SHP77 (cell line): ENCODE measurements around the gene CNTNAP2.

Experiments used
- DNase-seq, 2 experiments: peaks; one replicate each; lab custom pipeline; 2025; lab: John Stamatoyannopoulos, UW

CNTNAP2 gene

GRCh38 chr7:147245274-147245673 lies 1128.7 kb downstream of the CNTNAP2 start:
- DNase-seq = no peak

DNA sequence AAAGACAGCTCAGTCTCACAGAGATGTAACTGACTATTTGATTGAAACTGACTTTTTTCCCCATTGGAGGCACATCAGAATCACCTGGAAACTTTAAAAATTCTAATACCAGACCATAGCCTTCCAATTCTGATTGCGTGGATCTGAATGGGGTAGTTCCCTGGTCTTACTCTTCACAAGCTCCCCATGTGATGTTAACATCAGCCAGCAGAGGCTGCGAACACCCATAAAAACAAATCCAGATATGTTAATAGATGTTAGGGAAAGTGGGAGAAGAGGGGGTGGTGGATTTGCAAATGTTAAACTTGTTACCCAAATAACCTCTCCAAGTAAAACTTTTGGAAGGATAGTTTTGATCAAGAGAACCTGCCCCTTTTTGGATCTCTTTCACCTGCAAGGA lies 1133.4 kb downstream of the CNTNAP2 start:
- DNase-seq = no peak

- DNase-seq = no peak
These were observed 1135.2 kb downstream of the CNTNAP2 start for GRCh38 chr7:147251751-147252325.

GRCh38 chr7:147261693-147262092 lies 1145.1 kb downstream of the CNTNAP2 start:
- DNase-seq = no peak

GRCh38 chr7:147265528-147265927 lies 1148.9 kb downstream of the CNTNAP2 start:
- DNase-seq = no peak

DNA sequence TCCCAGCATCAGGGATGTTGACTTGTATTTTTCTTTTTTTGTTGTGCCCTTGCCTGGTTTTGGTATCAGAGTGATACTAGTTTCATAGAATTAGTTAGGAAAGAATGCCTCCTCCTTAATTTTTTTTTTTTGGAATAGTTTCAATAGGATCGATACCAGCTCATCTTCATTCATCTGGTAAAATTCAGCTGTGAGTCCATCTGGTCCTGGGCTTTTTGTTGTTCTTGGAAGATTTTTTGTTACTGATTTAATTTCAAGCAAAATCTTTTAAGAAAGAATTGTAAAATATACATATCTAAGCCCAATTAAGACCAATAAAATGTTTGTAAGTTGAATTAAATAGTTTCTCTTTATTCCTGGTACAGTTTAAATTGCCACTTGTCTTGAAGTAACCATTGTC lies 1159.5 kb downstream of the CNTNAP2 start:
- no peak for DNase-seq

GRCh38 chr7:147276783-147277370 lies 1160.3 kb downstream of the CNTNAP2 start:
- peak; percentile 51 to 63 for DNase-seq

DNA sequence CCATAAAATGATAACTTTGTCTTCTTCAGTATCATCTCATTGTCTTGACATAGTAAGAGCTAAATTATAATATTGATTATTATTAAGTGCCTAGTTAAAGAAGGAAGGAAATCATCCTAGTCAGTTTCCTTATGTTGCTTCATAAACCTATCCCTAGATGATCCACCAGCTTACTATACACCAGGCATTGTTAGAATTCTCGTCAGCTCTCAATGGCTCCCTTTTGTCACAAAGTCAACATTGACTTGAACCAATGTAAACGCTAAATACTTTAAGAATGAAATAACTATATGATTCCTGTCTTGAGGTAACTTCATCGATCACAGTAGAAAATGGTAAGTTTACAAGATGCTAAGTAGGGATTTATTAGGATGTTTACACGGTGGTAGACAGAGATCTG lies 1162.9 kb downstream of the CNTNAP2 start:
- DNase-seq = peak; percentile 15

DNA sequence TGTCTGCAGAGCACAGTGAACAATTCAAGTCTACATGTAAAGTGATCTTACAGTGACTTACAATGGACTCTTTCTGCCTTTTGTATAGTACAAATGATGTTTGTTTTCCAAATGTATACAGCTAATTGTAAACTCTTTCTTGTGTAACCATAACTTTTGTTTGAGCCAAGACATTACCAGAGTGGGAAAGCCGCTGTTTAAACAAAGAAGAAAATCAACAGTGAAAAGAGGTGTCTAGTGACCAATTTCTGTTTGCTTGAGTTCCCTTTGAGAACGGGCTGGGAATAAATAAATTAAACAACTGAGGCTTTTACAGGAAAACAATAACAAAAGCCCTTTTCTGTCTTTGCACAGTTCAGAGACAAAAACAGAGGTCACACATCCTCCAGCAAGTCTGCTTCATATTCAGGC lies 1163.4 kb downstream of the CNTNAP2 start:
- no peak for DNase-seq

DNA sequence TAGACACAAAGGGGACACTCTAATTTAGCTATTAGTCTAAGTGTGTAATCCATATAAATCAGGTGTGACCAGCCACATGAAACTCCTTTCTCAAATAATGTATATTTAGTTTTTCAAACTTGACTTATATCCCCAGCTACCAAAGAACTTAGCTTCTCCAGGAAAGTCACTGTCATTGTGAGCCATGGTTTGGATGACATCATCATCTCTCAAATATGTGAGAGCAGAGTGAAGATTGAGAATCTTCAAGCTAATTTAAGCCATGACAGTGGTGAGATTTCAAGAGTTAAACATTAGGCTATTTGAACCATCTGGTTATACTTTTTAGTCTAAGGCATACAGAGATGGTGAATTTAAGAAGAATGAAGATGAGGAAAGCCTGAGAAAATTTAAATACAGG lies 1165.6 kb downstream of the CNTNAP2 start:
- DNase-seq = no peak

DNA sequence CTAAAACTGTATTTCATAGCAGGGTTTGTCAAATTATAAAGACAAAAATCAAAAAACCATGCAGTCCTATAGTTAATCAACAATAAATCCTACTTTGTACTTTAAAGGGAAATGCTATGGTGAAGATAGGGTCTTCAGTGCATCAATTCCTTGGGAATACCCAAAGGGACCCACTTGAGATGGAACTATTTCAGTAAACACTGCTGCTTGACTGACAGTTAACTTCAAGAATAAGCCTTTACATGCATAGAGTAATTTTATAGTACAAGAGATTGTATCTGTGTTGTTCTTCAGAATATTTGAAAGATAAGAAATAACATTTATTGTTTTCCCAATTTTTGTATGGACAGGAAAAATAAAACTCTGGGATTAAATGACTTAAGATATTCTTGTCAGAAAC lies 1179.6 kb downstream of the CNTNAP2 start:
- no peak for DNase-seq

- DNase-seq = no peak
These were observed 1180.4 kb downstream of the CNTNAP2 start for GRCh38 chr7:147296986-147297385.

DNA sequence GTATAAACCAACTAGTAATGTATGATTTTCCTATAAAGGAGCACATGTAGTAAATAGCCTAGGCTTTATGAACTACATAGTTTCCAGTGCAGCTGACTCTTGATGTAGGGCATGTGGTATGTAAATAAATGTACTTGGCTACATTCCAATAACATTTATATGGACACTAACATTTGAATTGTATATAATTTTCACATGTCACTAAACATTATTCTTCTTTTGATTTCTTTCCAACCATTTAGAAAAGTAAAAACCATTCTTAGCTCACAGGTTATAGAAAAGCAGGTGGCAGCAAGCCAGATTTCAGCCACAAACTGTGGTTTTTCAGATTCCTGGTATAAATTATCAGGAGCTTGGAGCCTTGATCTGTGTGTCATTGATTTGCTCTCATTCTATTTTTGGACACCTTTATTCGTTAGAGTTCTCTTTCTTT lies 1182.0 kb downstream of the CNTNAP2 start:
- DNase-seq = peak in 1 of 2 experiments; percentile 0

GRCh38 chr7:147300293-147300692 lies 1183.7 kb downstream of the CNTNAP2 start:
- DNase-seq = no peak

- DNase-seq = no peak
These were observed 1187.8 kb downstream of the CNTNAP2 start for GRCh38 chr7:147304376-147304775.

- no peak for DNase-seq
These were observed 1189.2 kb downstream of the CNTNAP2 start for GRCh38 chr7:147305827-147306226.

GRCh38 chr7:147308539-147308938 lies 1191.9 kb downstream of the CNTNAP2 start:
- DNase-seq = no peak

GRCh38 chr7:147311336-147311735 lies 1194.7 kb downstream of the CNTNAP2 start:
- DNase-seq = no peak

DNA sequence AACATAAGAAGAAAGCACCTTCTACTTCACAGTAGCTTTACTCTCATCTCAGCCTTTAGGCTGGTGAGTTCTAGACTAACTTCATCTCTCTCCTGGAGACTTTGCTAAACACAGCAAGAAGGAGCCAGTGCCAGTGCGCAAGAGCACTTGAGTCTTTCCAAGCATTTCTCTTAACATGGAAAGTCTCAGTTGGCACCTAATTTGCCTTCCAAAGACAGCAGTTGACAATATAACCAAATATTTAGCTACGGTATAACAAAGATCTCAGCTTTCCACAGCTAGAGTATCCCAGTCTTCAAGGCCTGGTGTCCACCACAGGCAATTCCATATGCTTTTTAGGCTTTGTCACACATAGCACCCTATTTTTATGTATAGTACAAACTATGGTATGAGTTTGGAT lies 1204.9 kb downstream of the CNTNAP2 start:
- DNase-seq = no peak

- DNase-seq = no peak
These were observed 1216.4 kb downstream of the CNTNAP2 start for GRCh38 chr7:147332988-147333387.

DNA sequence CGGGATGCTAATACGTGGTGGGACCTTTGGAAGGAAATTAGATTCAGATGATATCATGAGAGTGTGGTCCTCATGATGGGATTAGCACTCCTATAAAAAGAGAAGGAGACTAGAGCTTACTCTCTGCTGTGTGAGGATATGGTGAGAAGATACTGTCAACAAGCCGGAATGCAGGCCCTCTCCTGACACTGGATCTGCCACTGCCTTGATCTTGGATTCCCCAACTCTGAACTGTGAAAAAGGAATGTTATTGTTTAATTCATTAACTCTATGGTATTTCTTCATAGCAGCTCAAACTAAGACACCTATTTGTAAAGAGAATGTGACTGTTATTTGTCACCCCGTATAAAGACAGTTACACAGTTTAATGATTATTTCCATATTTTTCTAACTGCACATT lies 1246.5 kb downstream of the CNTNAP2 start:
- no peak for DNase-seq

DNA sequence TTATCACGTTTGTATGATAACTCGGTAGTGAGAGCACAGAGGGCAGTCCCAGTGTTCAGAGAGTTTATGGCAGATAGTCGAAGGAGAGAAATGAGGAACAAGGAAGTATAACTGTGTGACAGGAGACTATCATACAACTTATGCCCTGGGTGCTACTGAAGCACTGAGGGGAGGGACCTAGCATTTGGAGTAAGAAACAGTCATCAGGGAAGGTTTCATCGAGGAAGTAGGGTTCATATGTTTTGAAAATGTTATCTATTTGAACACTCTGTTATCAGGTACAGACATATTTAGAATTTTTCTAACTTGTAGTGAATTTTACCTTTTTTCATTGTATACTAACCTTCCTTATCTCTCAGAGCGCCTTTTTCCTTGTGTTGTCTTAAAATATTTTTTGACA lies 1259.6 kb downstream of the CNTNAP2 start:
- no peak for DNase-seq

DNA sequence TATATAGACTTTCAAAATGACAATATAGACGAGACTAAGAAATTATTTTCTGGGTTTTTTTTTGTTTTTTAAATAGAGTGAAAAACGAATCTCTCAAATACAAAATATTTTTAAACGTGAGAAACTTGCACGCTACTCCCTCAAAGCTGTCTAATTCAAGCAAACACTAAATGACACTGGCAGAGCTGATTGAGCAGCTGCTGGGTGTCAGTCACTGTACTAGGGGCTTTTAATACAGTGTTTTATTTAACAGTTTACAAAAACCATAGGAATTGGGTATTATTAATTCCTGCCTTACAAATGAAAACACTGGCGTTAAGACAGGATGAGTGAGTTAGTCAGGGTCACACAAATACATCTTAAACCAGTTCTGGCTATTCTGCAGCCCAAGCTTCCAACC lies 1264.3 kb downstream of the CNTNAP2 start:
- no peak for DNase-seq

GRCh38 chr7:147394329-147394728 lies 1277.7 kb downstream of the CNTNAP2 start:
- DNase-seq = no peak
